Coronary artery (tissue), 2 donors: Measurements from ENCODE around the gene SLC27A1.
A peak's percentile ranks its signal among the peaks of the same experiment; 100 is the strongest.

Experiments
- DNase-seq: peaks from one replicate; pipeline ENCODE4 v3.0.0-alpha.2; 2017; ENCODE audit warnings: low spot score
- H3K27ac ChIP-seq, 2 donors: fragments of 200-600 bp; sonication (generic); one replicate each; pipeline ENCODE4 v1.5.1; 2016 to 2019
- H3K4me3 ChIP-seq: fragments of 200-600 bp; sonication (generic); 2 replicates; pipeline ENCODE4 v1.5.1; 2016; ENCODE audit warnings: mild to moderate bottlenecking, moderate library complexity
- CTCF ChIP-seq: fragments of 200-600 bp; sonication (generic); IDR thresholded peaks from one replicate; pipeline ENCODE4 v1.5.1; 2019; ENCODE audit warnings: antibody characterized with exemption

SLC27A1 gene

GRCh38 chr19:17435218-17435617 lies 35.1 kb upstream of the SLC27A1 start:
- Histone ChIP-seq H3K4me3 (no peak overlapping the region), H3K27ac (no peak overlapping the region)
- TF ChIP-seq CTCF = no peak
- DNase-seq = no peak

DNA sequence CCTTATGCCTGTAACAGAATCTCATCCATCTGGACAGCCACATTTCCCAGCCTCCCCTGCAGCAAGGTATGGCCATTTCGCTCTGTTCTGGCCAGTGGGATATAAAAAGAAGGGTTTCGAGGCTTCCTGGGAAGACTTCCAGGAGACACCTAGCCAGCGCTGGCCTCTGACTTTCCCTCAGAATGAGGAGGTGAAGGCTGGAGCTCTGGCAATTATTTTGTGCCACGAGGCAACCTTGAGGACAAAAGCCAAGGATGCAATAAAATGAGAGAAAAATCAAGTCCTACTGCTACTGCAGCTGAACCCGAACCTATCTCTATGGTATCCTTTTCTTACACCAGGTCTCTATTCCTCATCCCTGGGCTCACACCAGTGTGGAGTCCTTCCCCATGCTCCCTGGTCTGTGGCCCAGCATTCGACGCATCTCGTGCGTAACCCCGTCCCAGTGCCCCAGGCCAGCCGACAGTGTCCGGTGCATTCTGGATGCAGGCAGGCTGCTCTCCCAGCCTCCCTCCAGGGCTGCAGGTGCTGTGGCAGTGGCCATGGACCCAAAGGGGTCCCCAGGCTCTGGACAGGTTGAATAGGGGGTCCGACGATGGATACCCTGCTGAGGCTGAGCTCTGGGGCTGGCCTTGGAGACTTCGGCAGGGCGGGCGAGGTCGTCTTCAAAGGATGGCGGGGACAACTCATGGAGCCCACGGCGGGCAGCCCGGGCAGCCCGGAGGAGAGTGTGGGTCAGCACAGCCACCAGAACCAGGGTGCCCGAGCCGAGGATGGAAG lies 34.0 kb upstream of the SLC27A1 start:
- no peak overlapping the region for H3K27ac ChIP-seq
- no peak for TF ChIP-seq CTCF
- no peak overlapping the region for H3K4me3 ChIP-seq
- no peak for DNase-seq

DNA sequence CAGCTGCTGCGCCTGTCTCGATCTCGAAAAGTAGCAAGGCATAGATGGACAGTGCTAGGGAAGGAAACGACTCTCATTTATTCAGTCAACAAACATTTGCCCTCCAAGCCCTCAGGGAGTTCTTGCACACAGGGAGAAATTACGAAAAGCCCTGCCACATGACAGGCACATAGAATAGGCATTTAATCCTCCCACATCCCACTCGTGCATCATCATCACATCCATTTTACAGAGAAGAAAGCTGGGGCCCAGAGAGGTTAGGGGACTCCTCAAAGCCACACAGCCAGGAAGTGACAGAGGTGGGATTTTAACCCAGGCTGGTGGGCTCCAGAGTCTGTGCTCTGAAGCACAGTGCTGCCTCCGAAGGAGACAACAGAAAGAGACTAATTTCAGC lies 33.5 kb upstream of the SLC27A1 start:
- TF ChIP-seq CTCF = no peak
- no peak overlapping the region for H3K4me3 ChIP-seq

DNA sequence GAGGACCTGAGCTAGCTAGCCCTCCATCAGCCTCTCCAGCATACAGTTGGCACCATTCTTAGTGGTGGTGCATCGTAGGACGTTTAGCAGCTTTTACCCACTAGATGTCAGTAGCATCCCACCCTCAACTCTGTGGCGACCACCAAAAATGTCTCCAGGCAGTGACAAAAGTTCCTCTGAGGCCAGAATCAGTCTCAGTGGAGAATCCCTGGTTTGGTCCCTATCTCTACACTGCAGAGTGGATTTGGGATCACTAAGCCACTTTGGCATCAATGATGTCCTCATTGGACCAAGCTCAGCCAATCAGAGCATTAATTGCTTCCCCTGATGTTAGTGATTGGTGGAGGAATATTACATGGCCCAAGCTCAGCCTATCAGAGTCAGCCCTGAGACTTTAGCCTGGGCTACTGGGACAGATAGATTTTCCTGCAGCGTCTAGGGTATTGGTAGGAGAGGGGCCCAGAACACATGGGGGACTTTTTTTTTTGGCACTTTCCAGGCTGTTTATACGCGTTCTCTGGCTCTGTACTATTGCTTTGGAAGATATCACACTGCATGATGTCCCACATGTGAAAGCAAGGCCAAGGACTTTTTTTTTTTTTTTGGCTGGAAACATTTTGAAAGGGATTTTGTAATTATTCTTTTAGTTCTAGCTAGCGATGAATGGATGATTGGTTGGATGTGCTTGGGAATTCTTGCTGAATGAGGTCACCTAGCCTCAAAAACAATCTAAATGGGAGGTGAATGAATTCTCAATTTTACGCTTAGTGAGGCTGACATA lies 28.9 kb upstream of the SLC27A1 start:
- peak overlapping the region in 1 of 2 donors; percentile 45 for H3K27ac ChIP-seq
- no peak for TF ChIP-seq CTCF

More for the DNA sequence above, 33.5 kb upstream of the SLC27A1 start:
- no peak for DNase-seq
- no peak overlapping the region for H3K27ac ChIP-seq

DNA sequence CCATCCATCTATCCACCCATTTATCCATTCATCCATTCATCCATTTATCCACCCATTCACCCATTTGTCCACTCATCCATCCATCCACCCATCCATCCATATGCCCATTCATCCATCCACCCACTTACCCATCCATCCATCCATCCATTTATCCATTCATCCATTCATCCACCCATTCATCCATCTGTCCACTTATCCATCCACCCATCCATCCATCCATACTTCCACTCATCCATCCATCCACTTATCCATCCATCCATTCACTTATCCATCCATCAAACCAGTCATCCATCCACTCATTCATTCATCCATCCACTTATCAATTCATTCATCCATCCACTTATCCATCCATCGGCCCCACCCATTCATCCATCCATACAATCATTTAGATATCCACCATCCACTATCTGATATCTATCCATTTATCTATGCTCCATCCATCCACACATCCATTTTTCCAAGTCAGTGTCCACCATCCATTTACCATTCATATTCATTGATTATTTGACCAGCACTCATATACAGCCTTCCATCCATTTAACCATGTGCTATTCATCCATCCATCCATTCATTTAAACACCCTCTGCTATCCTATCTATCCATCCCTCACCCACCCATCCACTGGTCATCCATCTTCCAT lies 24.7 kb upstream of the SLC27A1 start:
- no peak for TF ChIP-seq CTCF
- Histone ChIP-seq H3K4me3 (no peak overlapping the region), H3K27ac (no peak overlapping the region)
- no peak for DNase-seq

More for the DNA sequence above, 28.9 kb upstream of the SLC27A1 start:
- DNase-seq = no peak
- no peak overlapping the region for H3K4me3 ChIP-seq

DNA sequence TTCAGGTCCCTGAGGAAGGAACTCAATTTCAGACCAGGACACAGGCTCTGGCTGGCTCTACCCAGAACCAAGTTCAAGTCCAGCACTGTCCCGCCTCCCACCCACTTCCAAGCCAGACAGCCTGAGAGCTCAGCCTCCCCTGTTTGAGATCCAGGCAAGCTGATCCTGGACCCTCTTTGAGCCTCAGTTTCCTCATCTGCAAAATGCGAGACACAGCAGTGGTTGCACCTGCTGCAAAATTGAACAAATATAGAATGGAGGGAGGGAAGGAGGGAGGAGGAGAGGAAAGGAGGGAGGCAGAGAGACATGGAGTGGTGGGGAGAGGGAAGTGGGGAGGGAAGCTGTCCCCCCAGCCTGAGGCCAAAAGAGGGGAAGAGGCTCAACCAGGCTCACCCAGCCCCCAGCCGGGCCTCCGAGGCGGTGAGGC lies 22.6 kb upstream of the SLC27A1 start:
- H3K4me3 ChIP-seq = peak overlapping the region; percentile 76
- no peak for DNase-seq
- no peak for TF ChIP-seq CTCF
- H3K27ac ChIP-seq = no peak overlapping the region
